GM18873 (cell line): ENCODE measurements around the gene MPRIP.
A peak's percentile ranks its signal among the peaks of the same experiment; 100 is the strongest.

ENCODE experiments used
- ATAC-seq: cut with Tn5 transposase; IDR thresholded peaks from one replicate; pipeline ENCODE4 v1.9.1; 2021; ENCODE audit warnings: mild to moderate bottlenecking, moderate library complexity, moderate number of reproducible peaks; ENCODE audit not compliant: unreplicated experiment, low FRiP score

The MPRIP gene

GRCh38 chr17:17028878-17029535, 13.2 kb upstream of the MPRIP start:
- ATAC-seq = no peak

- ATAC-seq = no peak
Observed at GRCh38 chr17:17029938-17030337, 12.3 kb upstream of the MPRIP start.

- ATAC-seq = no peak
Observed at GRCh38 chr17:17030515-17031211, 11.6 kb upstream of the MPRIP start.

- no peak for ATAC-seq
Observed at GRCh38 chr17:17032131-17032692, 10.0 kb upstream of the MPRIP start.

- no peak for ATAC-seq
Observed at GRCh38 chr17:17033466-17033865, 8.8 kb upstream of the MPRIP start.

- no peak for ATAC-seq
Observed at GRCh38 chr17:17034026-17034425, 8.2 kb upstream of the MPRIP start.

- no peak for ATAC-seq
Observed at GRCh38 chr17:17034496-17035075, 7.7 kb upstream of the MPRIP start.

- ATAC-seq = no peak
Observed at GRCh38 chr17:17035490-17035889, 6.8 kb upstream of the MPRIP start.

- no peak for ATAC-seq
Observed at GRCh38 chr17:17035920-17036523, 6.2 kb upstream of the MPRIP start.

- no peak for ATAC-seq
Observed at GRCh38 chr17:17036524-17036998, 5.7 kb upstream of the MPRIP start.

- no peak for ATAC-seq
Observed at GRCh38 chr17:17039911-17040310, 2.3 kb upstream of the MPRIP start.

GRCh38 chr17:17041018-17041521, 1.2 kb upstream of the MPRIP start:
- no peak for ATAC-seq

GRCh38 chr17:17041571-17042383, 480 bp upstream of the MPRIP start:
- ATAC-seq = peak; percentile 89

GRCh38 chr17:17042851-17043460, 699 bp downstream of the MPRIP start:
- ATAC-seq = no peak

GRCh38 chr17:17043461-17044271, 1.4 kb downstream of the MPRIP start:
- no peak for ATAC-seq

- ATAC-seq = no peak
Observed at GRCh38 chr17:17044846-17045561, 2.7 kb downstream of the MPRIP start.

- ATAC-seq = no peak
Observed at GRCh38 chr17:17048106-17048505, 5.8 kb downstream of the MPRIP start.
